Measurements from ENCODE around the gene SYPL2. TPM values are rescaled to one million over a fixed set of nuclear protein-coding genes. Genes with fewer than 3 reads are reported as not detected.

Gene SYPL2
- total RNA-seq, 3 donors from 2014 or later = 0.44 to 1.4 (median 0.66) TPM

GRCh38 chr1:109508001-109508872, 41.9 kb downstream of the SYPL2 start:
- H3K9me3 ChIP-seq = no peaks in the 10 kb centered on the region
- no peaks in the 10 kb centered on the region for H3K4me1 ChIP-seq
- no peaks in the 10 kb centered on the region for H3K36me3 ChIP-seq
- H3K27ac ChIP-seq = peak overlapping the region in 1 of 2 donors; percentile 53
- no peak for DNase-seq (ENCODE audit: low spot score in 2 of 2)
- H3K4me3 ChIP-seq = peak overlapping the region in 2 of 3 donors; percentile 73 to 85
- TF ChIP-seq, protein P1, sequence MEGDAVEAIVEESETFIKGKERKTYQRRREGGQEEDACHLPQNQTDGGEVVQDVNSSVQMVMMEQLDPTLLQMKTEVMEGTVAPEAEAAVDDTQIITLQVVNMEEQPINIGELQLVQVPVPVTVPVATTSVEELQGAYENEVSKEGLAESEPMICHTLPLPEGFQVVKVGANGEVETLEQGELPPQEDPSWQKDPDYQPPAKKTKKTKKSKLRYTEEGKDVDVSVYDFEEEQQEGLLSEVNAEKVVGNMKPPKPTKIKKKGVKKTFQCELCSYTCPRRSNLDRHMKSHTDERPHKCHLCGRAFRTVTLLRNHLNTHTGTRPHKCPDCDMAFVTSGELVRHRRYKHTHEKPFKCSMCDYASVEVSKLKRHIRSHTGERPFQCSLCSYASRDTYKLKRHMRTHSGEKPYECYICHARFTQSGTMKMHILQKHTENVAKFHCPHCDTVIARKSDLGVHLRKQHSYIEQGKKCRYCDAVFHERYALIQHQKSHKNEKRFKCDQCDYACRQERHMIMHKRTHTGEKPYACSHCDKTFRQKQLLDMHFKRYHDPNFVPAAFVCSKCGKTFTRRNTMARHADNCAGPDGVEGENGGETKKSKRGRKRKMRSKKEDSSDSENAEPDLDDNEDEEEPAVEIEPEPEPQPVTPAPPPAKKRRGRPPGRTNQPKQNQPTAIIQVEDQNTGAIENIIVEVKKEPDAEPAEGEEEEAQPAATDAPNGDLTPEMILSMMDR (IDR thresholded peaks at IDR 0.05) = no peak
- no peak for TF ChIP-seq POLR2AphosphoS5 (IDR thresholded peaks at IDR 0.05)
- no peak for TF ChIP-seq POLR2A (IDR thresholded peaks at IDR 0.05)
- H3K27me3 ChIP-seq = no peaks in the 10 kb centered on the region
- intact Hi-C loops (cut with DNase I; ENCODE audit: low total_unique reads) = loop anchor here (2.0 kb wide), 1 partner anchor 19 kb away; no protein-coding TSS in a partner anchor

DNA sequence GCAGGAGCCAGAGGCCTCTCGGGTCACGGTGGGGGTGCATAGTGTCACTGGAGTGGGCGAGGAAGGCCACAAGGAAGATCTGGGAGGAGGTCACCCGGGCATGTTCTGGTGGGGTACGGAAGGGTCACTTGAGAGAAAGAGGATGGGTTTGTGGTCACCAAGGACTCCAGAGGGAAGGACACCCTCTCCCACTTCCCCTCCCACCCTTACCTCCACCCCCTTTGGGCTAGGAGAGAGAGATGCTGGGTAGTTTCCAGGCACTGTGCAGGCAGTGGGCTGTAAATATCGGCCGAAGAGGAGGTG, 42.5 kb downstream of the SYPL2 start:
- H3K36me3 ChIP-seq = no peaks in the 10 kb centered on the region
- peak overlapping the region; percentile 57 to 85 (median 73) for H3K4me3 ChIP-seq
- no peaks in the 10 kb centered on the region for H3K9me3 ChIP-seq
- H3K4me1 ChIP-seq = no peaks in the 10 kb centered on the region
- no peak for TF ChIP-seq POLR2AphosphoS5 (IDR thresholded peaks at IDR 0.05)
- TF ChIP-seq, protein P1 (IDR thresholded peaks at IDR 0.05) = no peak
- no peak for TF ChIP-seq POLR2A (IDR thresholded peaks at IDR 0.05)
- no peak for DNase-seq (ENCODE audit: low spot score in 2 of 2)
- H3K27ac ChIP-seq = peak overlapping the region in 1 of 2 donors; percentile 53
- no peaks in the 10 kb centered on the region for H3K27me3 ChIP-seq
- intact Hi-C loops (cut with DNase I; ENCODE audit: low total_unique reads) = loop anchor here (2.0 kb wide), 1 partner anchor 18 kb away; no protein-coding TSS in a partner anchor

- H3K36me3 ChIP-seq = no peaks in the 10 kb centered on the region
- intact Hi-C loops (cut with DNase I; ENCODE audit: low total_unique reads) = loop anchor here (2.0 kb wide), 1 partner anchor 17 kb away; no protein-coding TSS in a partner anchor
- H3K4me3 ChIP-seq = peak within 1 kb of the TSS; percentile 57 to 85 (median 73)
- H3K9me3 ChIP-seq = no peaks in the 10 kb centered on the region
- H3K27me3 ChIP-seq = no peaks in the 10 kb centered on the region
- no peaks in the 10 kb centered on the region for H3K4me1 ChIP-seq
- H3K27ac ChIP-seq = peak within 1 kb of the TSS; percentile 29 to 53
- no peak for DNase-seq (ENCODE audit: low spot score in 2 of 2)
- no peak for TF ChIP-seq POLR2A (IDR thresholded peaks at IDR 0.05)
- TF ChIP-seq, protein P1 (IDR thresholded peaks at IDR 0.05) = no peak
- no peak for TF ChIP-seq POLR2AphosphoS5 (IDR thresholded peaks at IDR 0.05)
These were observed 43.1 kb downstream of the SYPL2 start, which contains the start of gene AMIGO1 for GRCh38 chr1:109509176-109510134. TSS of gene AMIGO1 (minus strand) at chr1:109509727. CDS start at chr1:109508912, 815 bp downstream.

DNA sequence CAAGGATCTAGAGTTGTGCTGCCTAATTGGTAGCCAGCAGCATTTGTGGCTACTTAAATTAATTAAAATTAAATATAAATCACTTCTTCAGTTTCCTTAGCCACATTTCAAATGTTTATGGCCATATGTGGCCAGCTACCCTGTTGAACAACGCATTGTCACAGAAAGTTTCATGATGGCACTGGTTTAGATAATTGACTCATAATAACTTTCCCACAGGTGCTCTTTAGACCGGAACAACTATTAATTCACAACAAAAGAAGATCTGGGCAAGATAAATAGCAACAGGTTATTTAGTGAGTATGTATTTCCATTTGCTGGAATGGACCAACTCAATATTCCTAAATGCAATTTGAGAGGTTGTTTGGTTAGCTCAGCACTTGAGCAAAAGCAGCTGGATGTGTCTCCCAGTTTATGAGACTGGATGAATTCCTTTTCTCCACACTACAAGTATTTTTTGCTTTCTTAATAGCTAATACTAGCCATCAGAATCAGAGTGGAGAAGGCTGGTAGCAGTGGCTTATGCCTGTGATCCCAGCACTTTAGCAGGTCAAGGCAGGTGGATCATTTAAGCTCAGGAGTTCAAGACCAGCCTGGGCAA, 46.9 kb downstream of the SYPL2 start:
- H3K27ac ChIP-seq = no peak overlapping the region
- no peaks in the 10 kb centered on the region for H3K27me3 ChIP-seq
- no peaks in the 10 kb centered on the region for H3K4me1 ChIP-seq
- TF ChIP-seq, protein P1 (IDR thresholded peaks at IDR 0.05) = no peak
- TF ChIP-seq POLR2AphosphoS5 (IDR thresholded peaks at IDR 0.05) (no peak), POLR2A (IDR thresholded peaks at IDR 0.05) (no peak)
- no peaks in the 10 kb centered on the region for H3K36me3 ChIP-seq
- H3K9me3 ChIP-seq = no peaks in the 10 kb centered on the region
- intact Hi-C loops (cut with DNase I; ENCODE audit: low total_unique reads) = no loop called here
- no peak overlapping the region for H3K4me3 ChIP-seq
- no peak for DNase-seq (ENCODE audit: low spot score in 2 of 2)
